Keratinocyte (primary cell): Measurements from ENCODE around the gene IFIH1. TPM values are rescaled to one million over a fixed set of nuclear protein-coding genes. Genes with fewer than 3 reads are reported as not detected.

Experiments
- DNase-seq: peaks from one replicate; pipeline ENCODE4 v3.0.0-alpha.2; 2011; ENCODE audit warnings: low read depth, missing footprints, low spot score
- FAIRE-seq: peaks from 2 replicates; lab custom pipeline; 2011; peaks lifted over from hg19 to GRCh38; lab: Jason Lieb, UNC
- H2AFZ ChIP-seq: 2 replicates; pipeline ENCODE4 v1.6.0; 2012; ENCODE audit warnings: low read length, control low read depth, inconsistent platforms; ENCODE audit not compliant: control insufficient read depth
- H3K27ac ChIP-seq: 2 replicates; pipeline ENCODE4 v1.5.1; 2011; ENCODE audit warnings: low read length; ENCODE audit not compliant: control insufficient read depth, insufficient read depth
- H3K27me3 ChIP-seq: 3 replicates; pipeline ENCODE4 v1.6.0; 2011; ENCODE audit warnings: low read length; ENCODE audit not compliant: control insufficient read depth, insufficient read depth; ENCODE audit errors: extremely low read depth
- H3K36me3 ChIP-seq, 2 experiments: 2 replicates in 1 of 2; 3 replicates in 1 of 2; pipeline ENCODE4 v1.5.1; 2011; ENCODE audit warnings: low read length in 2 of 2, mild to moderate bottlenecking in 1 of 2; ENCODE audit not compliant: control insufficient read depth in 2 of 2, insufficient read depth in 2 of 2; ENCODE audit errors: extremely low read depth in 1 of 2
- H3K4me1 ChIP-seq: 3 replicates; pipeline ENCODE4 v1.5.1; 2011; ENCODE audit warnings: low read length; ENCODE audit not compliant: control insufficient read depth, insufficient read depth; ENCODE audit errors: extremely low read depth
- H3K4me2 ChIP-seq: 3 replicates; pipeline ENCODE4 v1.6.0; 2011; ENCODE audit warnings: low read depth, low read length; ENCODE audit not compliant: control insufficient read depth, insufficient read depth; ENCODE audit errors: extremely low read depth
- H3K4me3 ChIP-seq, 3 experiments: fragments of 200-600 bp in 1 of 3; sonication (generic) in 1 of 3; 2 replicates in 2 of 3; 3 replicates in 1 of 3; pipeline ENCODE4 v1.5.1; 2011 to 2016; ENCODE audit warnings: low read length in 3 of 3, mild to moderate bottlenecking in 3 of 3, control low read depth in 2 of 3, inconsistent platforms in 1 of 3, low read depth in 1 of 3, mixed read lengths in 1 of 3, mixed run types in 1 of 3, moderate library complexity in 1 of 3; ENCODE audit not compliant: control insufficient read depth in 2 of 3, insufficient read depth in 2 of 3; ENCODE audit errors: extremely low read depth in 1 of 3
- H3K79me2 ChIP-seq: 2 replicates; pipeline ENCODE4 v1.6.0; 2012; ENCODE audit warnings: low read length; ENCODE audit not compliant: control insufficient read depth, insufficient read depth
- H3K9ac ChIP-seq: 3 replicates; pipeline ENCODE4 v1.6.0; 2011; ENCODE audit warnings: low read length; ENCODE audit not compliant: control insufficient read depth, insufficient read depth; ENCODE audit errors: extremely low read depth
- H3K9me1 ChIP-seq: 3 replicates; pipeline ENCODE4 v1.6.0; 2011; ENCODE audit warnings: low read length; ENCODE audit not compliant: control insufficient read depth, insufficient read depth; ENCODE audit errors: extremely low read depth
- H3K9me3 ChIP-seq: 2 replicates; pipeline ENCODE4 v1.5.1; 2012; ENCODE audit warnings: low read depth, low read length; ENCODE audit not compliant: control insufficient read depth
- H4K20me1 ChIP-seq: 3 replicates; pipeline ENCODE4 v1.6.0; 2011; ENCODE audit warnings: low read length; ENCODE audit not compliant: control insufficient read depth, insufficient read depth; ENCODE audit errors: extremely low read depth
- CTCF ChIP-seq, 3 experiments: IDR thresholded peaks in 1 of 3; conservative IDR thresholded peaks in 1 of 3; optimal IDR thresholded peaks in 1 of 3; 2 replicates in 2 of 3; 3 replicates in 1 of 3; pipeline versions ENCODE3 to v1.5.1; 2011; ENCODE audit warnings: low read length in 3 of 3, mild to moderate bottlenecking in 3 of 3, moderate library complexity in 2 of 3, control low read depth in 1 of 3, inconsistent platforms in 1 of 3; ENCODE audit not compliant: insufficient read depth in 2 of 3; ENCODE audit errors: extremely low read depth in 1 of 3
- EZH2 ChIP-seq: IDR thresholded peaks from one replicate; pipeline ENCODE4 v1.6.1; 2012; ENCODE audit warnings: inconsistent platforms, mild to moderate bottlenecking, low read length, moderate library complexity
- dilution Hi-C: fragments of 300-500 bp; cut with MboI; formaldehyde crosslinking; loops from one replicate; pipeline ENCODE4 v1.7.0; 2020; ENCODE audit warnings: low sequenced_read_pairs; ENCODE audit not compliant: extremely low pct_ligation_motif_present
- polyA plus RNA-seq, 5 experiments: library from polyadenylated mRNA; depleted of rRNA in 3 of 5; stranded (reverse) in 3 of 5; stranded (forward) in 1 of 5; unstranded in 1 of 5; fragments of >200 nt; gene quantifications; 1 replicate in 1 of 5; 2 replicates in 3 of 5; 3 replicates in 1 of 5; pipeline versions ENCODE4 v1.2.1 to v1.2.3, GENCODE V29; 2011 to 2012; ENCODE audit warnings: missing spikeins in 2 of 5, low read depth in 1 of 5, low replicate concordance in 1 of 5

Gene IFIH1
- polyA plus RNA-seq, 1 donor (not counting 4 experiments of a cell fraction or from before 2014, with no cell fraction given) = 18.5 TPM

DNA sequence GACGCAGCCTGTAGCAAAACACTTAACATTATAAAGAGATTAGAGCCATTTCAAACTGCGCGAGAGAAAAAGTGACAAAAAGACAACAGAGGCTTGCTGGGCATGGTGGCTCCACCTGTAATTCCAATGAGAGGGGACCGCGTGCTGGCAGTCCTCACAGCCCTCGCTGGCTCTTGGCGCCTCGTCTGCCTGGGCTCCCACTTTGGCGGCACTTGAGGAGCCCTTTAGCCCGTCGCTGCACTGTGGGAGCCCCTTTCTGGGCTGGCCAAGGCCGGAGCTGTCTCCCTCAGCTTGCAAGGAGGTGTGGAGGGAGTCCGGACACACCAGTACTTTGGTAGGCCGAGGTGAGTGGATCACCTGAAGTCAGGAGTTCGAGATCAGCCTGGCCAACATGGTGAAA, 9.3 kb upstream of the IFIH1 start:
- dilution Hi-C loops = no loop called here
- no peaks in the 10 kb centered on the region for H3K9me3 ChIP-seq
- FAIRE-seq (no peak), DNase-seq (no peak)
- no peak overlapping the region for H2AFZ ChIP-seq
- no peaks in the 10 kb centered on the region for H3K27me3 ChIP-seq
- H3K9me1 ChIP-seq = no peaks in the 10 kb centered on the region
- no peak overlapping the region for H3K27ac ChIP-seq
- H3K4me1 ChIP-seq = no peaks in the 10 kb centered on the region
- no peak overlapping the region for H3K9ac ChIP-seq
- no peaks in the 10 kb centered on the region for H3K79me2 ChIP-seq
- TF ChIP-seq EZH2 = no peak
- no peak for TF ChIP-seq CTCF (optimal IDR thresholded peaks at IDR 0.05 in 1 of 3, IDR thresholded peaks at IDR 0.05 in 1 of 3, conservative IDR thresholded peaks at IDR 0.05 in 1 of 3; ENCODE audit: extremely low read depth in 1 of 3, insufficient read depth in 2 of 3, low read length in 3 of 3)
- H3K36me3 ChIP-seq = no peaks in the 10 kb centered on the region
- no peaks in the 10 kb centered on the region for H4K20me1 ChIP-seq
- H3K4me3 ChIP-seq = no peak overlapping the region
- no peak overlapping the region for H3K4me2 ChIP-seq

DNA sequence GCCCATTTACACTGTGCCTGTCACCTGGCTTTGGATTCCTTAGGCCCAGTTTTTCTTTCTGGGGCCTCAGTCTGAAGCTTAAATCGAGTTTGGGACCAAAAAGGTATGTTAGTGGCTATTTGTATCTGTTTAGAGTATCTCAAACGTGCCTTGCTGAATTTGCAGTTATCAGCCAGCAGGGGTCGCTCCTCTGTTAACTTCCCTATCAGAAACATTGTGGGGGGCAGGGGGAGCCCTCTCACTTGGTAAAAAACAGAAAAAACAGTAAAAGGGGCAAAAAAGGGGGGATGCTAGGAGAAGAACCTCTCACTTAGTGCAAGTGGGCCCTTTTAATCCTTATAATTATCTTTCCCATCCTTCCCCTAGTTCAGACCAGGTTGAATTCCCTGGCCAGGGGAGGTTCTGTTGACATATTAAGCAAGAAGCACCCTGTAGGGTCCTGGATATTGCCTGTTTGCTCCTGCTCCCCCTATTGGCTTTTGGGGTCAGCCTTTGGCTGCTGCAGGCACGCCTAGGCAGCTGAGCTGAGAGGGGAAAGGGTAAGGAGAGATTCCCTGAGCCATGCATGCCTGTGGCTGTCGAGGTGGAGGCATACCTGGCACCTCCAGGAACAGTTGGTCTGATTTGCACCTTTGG, 8.8 kb upstream of the IFIH1 start:
- no peak for DNase-seq
- Histone ChIP-seq H4K20me1 (no peaks in the 10 kb centered on the region), H3K4me2 (no peak overlapping the region), H3K4me1 (no peaks in the 10 kb centered on the region), H3K27me3 (no peaks in the 10 kb centered on the region), H3K79me2 (no peaks in the 10 kb centered on the region), H3K27ac (no peak overlapping the region), H3K9ac (no peak overlapping the region), H3K9me3 (no peaks in the 10 kb centered on the region), H3K9me1 (no peaks in the 10 kb centered on the region), H2AFZ (no peak overlapping the region), H3K4me3 (no peak overlapping the region), H3K36me3 (no peaks in the 10 kb centered on the region)
- dilution Hi-C loops = no loop called here
- no peak for FAIRE-seq
- TF ChIP-seq CTCF (optimal IDR thresholded peaks at IDR 0.05 in 1 of 3, IDR thresholded peaks at IDR 0.05 in 1 of 3, conservative IDR thresholded peaks at IDR 0.05 in 1 of 3; ENCODE audit: extremely low read depth in 1 of 3, insufficient read depth in 2 of 3, low read length in 3 of 3) = peak; percentile 53 to 66 (median 63)
- no peak for TF ChIP-seq EZH2
